ENCODE measurements around the gene TBX1. TPM values are rescaled to one million over a fixed set of nuclear protein-coding genes. Genes with fewer than 3 reads are reported as not detected.
A peak's percentile ranks its signal among the peaks of the same experiment; 100 is the strongest.

Gene TBX1
- total RNA-seq, 1 donor from 2014 or later: not detected

DNA sequence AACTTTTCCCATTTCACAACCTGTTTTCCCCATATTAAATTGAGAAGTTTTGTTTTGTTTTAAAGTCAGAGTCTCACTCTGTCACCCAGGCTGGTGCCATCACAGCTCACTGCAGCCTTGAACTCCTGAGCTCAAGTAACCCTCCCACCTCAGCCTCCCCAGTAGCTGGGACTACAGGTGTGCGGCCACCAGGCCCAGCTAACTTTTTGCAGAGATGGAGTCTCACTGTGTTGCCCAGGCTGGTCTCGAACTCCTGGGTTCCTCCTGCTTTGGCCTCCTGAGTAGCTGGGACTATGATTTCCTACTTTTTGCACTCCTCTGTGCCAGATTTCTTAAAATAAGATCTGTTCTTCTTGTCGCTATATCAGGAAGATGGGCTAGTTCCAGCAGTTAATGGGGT lies 49.2 kb downstream of the TBX1 start:
- Mint-ChIP-seq H3K36me3 (ENCODE audit: low read depth) (no peaks in the 10 kb centered on the region), H3K27ac (ENCODE audit: unreplicated experiment) (no peak overlapping the region), H3K27me3 (ENCODE audit: low read depth) (no peaks in the 10 kb centered on the region), H3K9me3 (no peaks in the 10 kb centered on the region), H3K4me1 (peaks cover 4% of the 10 kb centered on the region), H3K4me3 (no peak overlapping the region)
- DNase-seq (ENCODE audit: low read depth, low spot score): no peak
- TF ChIP-seq, protein P1, sequence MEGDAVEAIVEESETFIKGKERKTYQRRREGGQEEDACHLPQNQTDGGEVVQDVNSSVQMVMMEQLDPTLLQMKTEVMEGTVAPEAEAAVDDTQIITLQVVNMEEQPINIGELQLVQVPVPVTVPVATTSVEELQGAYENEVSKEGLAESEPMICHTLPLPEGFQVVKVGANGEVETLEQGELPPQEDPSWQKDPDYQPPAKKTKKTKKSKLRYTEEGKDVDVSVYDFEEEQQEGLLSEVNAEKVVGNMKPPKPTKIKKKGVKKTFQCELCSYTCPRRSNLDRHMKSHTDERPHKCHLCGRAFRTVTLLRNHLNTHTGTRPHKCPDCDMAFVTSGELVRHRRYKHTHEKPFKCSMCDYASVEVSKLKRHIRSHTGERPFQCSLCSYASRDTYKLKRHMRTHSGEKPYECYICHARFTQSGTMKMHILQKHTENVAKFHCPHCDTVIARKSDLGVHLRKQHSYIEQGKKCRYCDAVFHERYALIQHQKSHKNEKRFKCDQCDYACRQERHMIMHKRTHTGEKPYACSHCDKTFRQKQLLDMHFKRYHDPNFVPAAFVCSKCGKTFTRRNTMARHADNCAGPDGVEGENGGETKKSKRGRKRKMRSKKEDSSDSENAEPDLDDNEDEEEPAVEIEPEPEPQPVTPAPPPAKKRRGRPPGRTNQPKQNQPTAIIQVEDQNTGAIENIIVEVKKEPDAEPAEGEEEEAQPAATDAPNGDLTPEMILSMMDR (conservative IDR thresholded peaks at IDR 0.05): no peak

DNA sequence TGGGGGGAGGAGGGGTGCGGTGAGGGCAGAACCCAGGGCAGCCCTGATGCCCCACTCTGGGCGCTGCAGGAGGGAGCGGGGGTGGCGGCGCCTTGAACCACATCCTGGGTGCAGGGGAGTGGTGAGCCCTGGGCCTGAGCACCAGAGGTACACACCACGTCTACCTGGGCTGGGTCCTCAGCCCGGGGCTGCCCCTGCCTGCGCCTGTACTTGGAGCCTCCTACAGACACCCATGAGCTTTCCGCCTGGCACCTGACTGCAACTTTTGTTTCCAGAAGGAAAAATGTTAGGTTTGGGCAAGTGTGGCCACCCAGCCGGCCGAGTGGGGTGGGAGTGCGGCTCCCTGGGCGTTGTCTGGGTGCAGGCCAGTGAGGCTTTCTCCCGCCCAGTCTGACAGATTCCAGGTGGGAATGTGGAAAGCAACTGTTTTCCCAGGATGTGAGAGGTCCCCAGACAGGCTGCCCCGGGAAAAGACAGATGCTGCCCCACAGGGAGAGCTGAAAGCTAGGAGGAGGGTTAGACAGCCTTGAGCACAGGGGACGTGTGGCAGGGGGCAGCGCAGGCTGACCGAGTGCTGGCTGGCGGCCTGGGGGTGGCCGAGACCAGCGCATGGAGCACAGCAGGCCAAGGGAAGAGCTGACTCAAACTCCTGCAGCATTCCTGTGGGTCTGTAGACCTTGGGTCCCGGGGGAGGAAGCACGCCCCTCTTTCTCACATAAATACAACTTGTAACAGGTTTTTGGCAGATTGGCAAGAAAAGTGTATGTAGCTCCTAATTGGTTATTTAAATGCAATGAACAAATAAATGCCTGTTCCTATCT lies 50.0 kb downstream of the TBX1 start:
- DNase-seq (ENCODE audit: low read depth, low spot score): no peak
- H3K4me3 Mint-ChIP-seq: no peak overlapping the region
- H3K4me1 Mint-ChIP-seq: peaks cover 4% of the 10 kb centered on the region
- H3K27ac Mint-ChIP-seq (ENCODE audit: unreplicated experiment): peak overlapping the region; percentile 12
- H3K27me3 Mint-ChIP-seq (ENCODE audit: low read depth): no peaks in the 10 kb centered on the region
- H3K36me3 Mint-ChIP-seq (ENCODE audit: low read depth): no peaks in the 10 kb centered on the region
- no peaks in the 10 kb centered on the region for H3K9me3 Mint-ChIP-seq
- TF ChIP-seq, protein P1 (conservative IDR thresholded peaks at IDR 0.05): no peak

DNA sequence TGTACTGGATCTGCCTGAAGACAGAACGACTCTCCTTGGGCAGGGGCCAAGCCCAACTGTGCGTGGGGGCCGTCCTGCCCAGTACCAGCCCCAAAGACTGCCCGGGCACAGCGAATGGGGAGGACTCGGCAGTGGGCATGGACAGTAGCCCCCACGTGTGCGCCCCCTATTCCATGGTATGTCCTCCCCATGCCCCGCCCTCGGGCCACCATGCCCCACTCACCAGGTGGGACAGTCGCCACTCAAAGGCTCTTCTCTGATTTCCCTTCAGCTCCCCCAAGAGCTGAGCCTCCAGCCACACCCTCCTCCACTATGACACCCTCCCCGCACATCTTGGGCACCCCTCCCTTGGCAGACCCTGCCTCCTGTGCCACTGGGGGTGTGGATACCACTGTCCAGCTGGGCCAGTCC lies 50.6 kb downstream of the TBX1 start:
- peaks cover 3% of the 10 kb centered on the region for H3K4me1 Mint-ChIP-seq
- no peaks in the 10 kb centered on the region for H3K9me3 Mint-ChIP-seq
- TF ChIP-seq, protein P1 (conservative IDR thresholded peaks at IDR 0.05): no peak
- peak overlapping the region; percentile 12 for H3K27ac Mint-ChIP-seq (ENCODE audit: unreplicated experiment)
- no peaks in the 10 kb centered on the region for H3K36me3 Mint-ChIP-seq (ENCODE audit: low read depth)
- H3K27me3 Mint-ChIP-seq (ENCODE audit: low read depth): no peaks in the 10 kb centered on the region
- no peak overlapping the region for H3K4me3 Mint-ChIP-seq
- DNase-seq (ENCODE audit: low read depth, low spot score): no peak

DNA sequence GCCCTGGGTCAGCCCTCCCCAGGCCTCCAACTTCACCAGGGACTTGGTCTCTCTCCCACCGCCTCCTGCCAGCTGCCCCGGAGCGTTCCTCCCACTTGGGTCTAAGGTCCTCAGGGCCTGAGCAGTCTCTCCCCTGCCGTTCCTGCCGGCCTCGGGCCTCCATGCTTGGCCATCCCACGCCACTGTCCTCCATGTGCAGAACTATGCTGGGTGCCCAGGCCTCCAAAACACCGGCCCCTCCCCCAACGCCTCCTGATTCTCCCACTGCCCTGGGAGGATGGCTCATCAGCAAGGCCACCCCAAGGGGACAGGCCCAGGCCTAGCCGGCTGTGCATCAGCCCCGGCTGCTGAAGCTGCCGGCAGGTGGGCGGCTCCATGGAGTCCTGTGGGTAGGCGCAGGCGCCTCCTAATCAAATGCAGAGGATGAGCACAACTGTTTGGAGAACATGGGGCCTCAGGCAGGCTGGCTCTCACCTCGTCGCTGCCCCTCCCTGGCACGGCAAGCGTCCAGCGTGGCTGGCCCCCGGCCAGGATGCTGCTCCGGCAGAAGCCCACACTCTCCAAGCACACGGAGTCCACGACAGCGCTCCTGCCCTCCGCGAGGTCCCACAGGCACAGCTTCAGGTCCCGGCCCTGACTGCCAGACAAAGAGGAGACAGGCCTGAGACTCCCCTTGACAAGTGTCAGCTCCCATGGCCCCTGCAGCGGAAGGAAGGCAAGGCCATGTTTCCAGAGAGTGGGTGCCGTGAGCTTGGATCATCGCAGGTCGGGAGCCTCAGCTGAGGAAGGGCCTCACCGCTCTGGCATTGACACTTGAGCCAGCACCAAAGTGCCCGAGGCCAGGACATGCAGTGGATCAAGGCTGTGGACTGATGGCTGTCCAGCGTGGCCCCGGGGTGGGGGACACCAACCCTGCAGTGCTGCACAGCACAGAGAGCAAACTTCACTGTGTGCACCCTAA lies 51.5 kb downstream of the TBX1 start:
- TF ChIP-seq, protein P1 (conservative IDR thresholded peaks at IDR 0.05): no peak
- DNase-seq (ENCODE audit: low read depth, low spot score): no peak
- H3K4me3 Mint-ChIP-seq: no peak overlapping the region
- no peak overlapping the region for H3K27ac Mint-ChIP-seq (ENCODE audit: unreplicated experiment)
- peaks cover 6% of the 10 kb centered on the region for H3K4me1 Mint-ChIP-seq
- no peaks in the 10 kb centered on the region for H3K9me3 Mint-ChIP-seq
- no peaks in the 10 kb centered on the region for H3K36me3 Mint-ChIP-seq (ENCODE audit: low read depth)
- H3K27me3 Mint-ChIP-seq (ENCODE audit: low read depth): no peaks in the 10 kb centered on the region

DNA sequence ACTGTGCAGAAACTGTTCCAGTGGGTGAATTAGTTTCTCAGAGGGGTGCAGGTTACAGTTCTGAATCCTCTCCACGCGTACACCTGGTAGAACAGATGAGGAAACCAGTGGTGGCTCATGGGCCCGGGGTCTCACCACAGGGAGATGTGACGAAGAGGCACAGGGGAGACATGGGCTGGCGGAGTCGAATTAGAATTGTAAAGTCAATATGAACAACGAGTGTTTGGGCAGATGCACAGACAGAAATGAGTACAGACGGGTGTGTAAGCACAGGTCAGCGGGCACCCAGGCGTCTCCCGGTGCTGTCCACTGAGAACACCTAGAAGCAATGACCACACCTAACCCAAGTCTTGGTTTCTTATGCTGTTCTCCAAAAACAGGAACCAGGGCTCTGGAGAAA lies 52.3 kb downstream of the TBX1 start:
- DNase-seq (ENCODE audit: low read depth, low spot score): no peak
- no peaks in the 10 kb centered on the region for H3K27me3 Mint-ChIP-seq (ENCODE audit: low read depth)

More for the DNA sequence above, 52.3 kb downstream of the TBX1 start:
- TF ChIP-seq, protein P1 (conservative IDR thresholded peaks at IDR 0.05): no peak
- Mint-ChIP-seq H3K9me3 (no peaks in the 10 kb centered on the region), H3K4me3 (no peak overlapping the region), H3K4me1 (peaks cover 6% of the 10 kb centered on the region), H3K27ac (ENCODE audit: unreplicated experiment) (peak overlapping the region; percentile 62), H3K36me3 (ENCODE audit: low read depth) (no peaks in the 10 kb centered on the region)
